ENCODE measurements around the gene STK33.

Gene STK33

GRCh38 chr11:8459711-8460399, 134.2 kb downstream of the STK33 start:
- no peaks in the 10 kb centered on the region for H3K9me2 ChIP-seq (replicated peaks; ENCODE audit: insufficient read depth, low read length)
- no peak for TF ChIP-seq EZH2 (optimal IDR thresholded peaks at IDR 0.05; ENCODE audit: low read depth, low read length)
- no peak for TF ChIP-seq EZH2phosphoT487 (IDR thresholded peaks at IDR 0.05; ENCODE audit: low read length)
- no peak for TF ChIP-seq CTCF (IDR thresholded peaks at IDR 0.05; ENCODE audit: low read length)
- no peak for DNase-seq
- no peaks in the 10 kb centered on the region for H3F3A ChIP-seq (ENCODE audit: insufficient read depth, low read length)
- H3K9ac ChIP-seq (ENCODE audit: low read length): no peak overlapping the region
- no peak overlapping the region for H3K4me2 ChIP-seq (ENCODE audit: low read depth, low read length)
- H4K20me1 ChIP-seq (ENCODE audit: insufficient read depth, low read length): no peaks in the 10 kb centered on the region
- H3K9me3 ChIP-seq (replicated peaks; ENCODE audit: insufficient read depth, low read length): no peaks in the 10 kb centered on the region
- no peak overlapping the region for H3K27ac ChIP-seq (ENCODE audit: low read length)
- H3K36me3 ChIP-seq (replicated peaks; ENCODE audit: insufficient read depth, low read length): no peaks in the 10 kb centered on the region
- no peak overlapping the region for H3K4me3 ChIP-seq (ENCODE audit: low read length)
- H3K79me2 ChIP-seq (ENCODE audit: low read length): no peaks in the 10 kb centered on the region
- H3K27me3 ChIP-seq (replicated peaks; ENCODE audit: insufficient read depth, low read length): no peaks in the 10 kb centered on the region
- H3K4me1 ChIP-seq (ENCODE audit: low read length): no peaks in the 10 kb centered on the region
- H2AFZ ChIP-seq (ENCODE audit: low read length): no peak overlapping the region

GRCh38 chr11:8442301-8442700, 151.7 kb downstream of the STK33 start:
- Histone ChIP-seq H3K27ac (ENCODE audit: low read length) (no peak overlapping the region), H3K4me2 (ENCODE audit: low read depth, low read length) (no peak overlapping the region), H3K9me3 (replicated peaks; ENCODE audit: insufficient read depth, low read length) (no peaks in the 10 kb centered on the region), H2AFZ (ENCODE audit: low read length) (no peak overlapping the region), H3K36me3 (replicated peaks; ENCODE audit: insufficient read depth, low read length) (no peaks in the 10 kb centered on the region), H3K27me3 (replicated peaks; ENCODE audit: insufficient read depth, low read length) (no peaks in the 10 kb centered on the region), H3K4me1 (ENCODE audit: low read length) (no peaks in the 10 kb centered on the region), H3F3A (ENCODE audit: insufficient read depth, low read length) (no peaks in the 10 kb centered on the region), H3K4me3 (ENCODE audit: low read length) (no peak overlapping the region), H4K20me1 (ENCODE audit: insufficient read depth, low read length) (no peaks in the 10 kb centered on the region), H3K9me2 (replicated peaks; ENCODE audit: insufficient read depth, low read length) (no peaks in the 10 kb centered on the region), H3K9ac (ENCODE audit: low read length) (no peak overlapping the region), H3K79me2 (ENCODE audit: low read length) (no peaks in the 10 kb centered on the region)
- TF ChIP-seq CTCF (IDR thresholded peaks at IDR 0.05; ENCODE audit: low read length) (no peak), EZH2 (optimal IDR thresholded peaks at IDR 0.05; ENCODE audit: low read depth, low read length) (no peak)
- no peak for DNase-seq

- no peaks in the 10 kb centered on the region for H3K36me3 ChIP-seq (replicated peaks; ENCODE audit: insufficient read depth, low read length)
- H3F3A ChIP-seq (ENCODE audit: insufficient read depth, low read length): no peaks in the 10 kb centered on the region
- no peaks in the 10 kb centered on the region for H3K9me2 ChIP-seq (replicated peaks; ENCODE audit: insufficient read depth, low read length)
- no peak overlapping the region for H3K9ac ChIP-seq (ENCODE audit: low read length)
- H3K27me3 ChIP-seq (replicated peaks; ENCODE audit: insufficient read depth, low read length): no peaks in the 10 kb centered on the region
- H3K4me2 ChIP-seq (ENCODE audit: low read depth, low read length): no peak overlapping the region
- no peaks in the 10 kb centered on the region for H3K9me3 ChIP-seq (replicated peaks; ENCODE audit: insufficient read depth, low read length)
- H4K20me1 ChIP-seq (ENCODE audit: insufficient read depth, low read length): no peaks in the 10 kb centered on the region
- TF ChIP-seq EZH2 (optimal IDR thresholded peaks at IDR 0.05; ENCODE audit: low read depth, low read length) (no peak), CTCF (IDR thresholded peaks at IDR 0.05; ENCODE audit: low read length) (no peak), EZH2phosphoT487 (IDR thresholded peaks at IDR 0.05; ENCODE audit: low read length) (no peak)
- no peak overlapping the region for H2AFZ ChIP-seq (ENCODE audit: low read length)
- DNase-seq: no peak
- no peaks in the 10 kb centered on the region for H3K4me1 ChIP-seq (ENCODE audit: low read length)
- no peak overlapping the region for H3K27ac ChIP-seq (ENCODE audit: low read length)
- H3K4me3 ChIP-seq (ENCODE audit: low read length): no peak overlapping the region
- H3K79me2 ChIP-seq (ENCODE audit: low read length): no peaks in the 10 kb centered on the region
These were observed 153.4 kb downstream of the STK33 start for GRCh38 chr11:8440649-8441048.
